Transverse colon (tissue), 4 donors: ENCODE data around the gene GPR65. TPM values are rescaled to one million over a fixed set of nuclear protein-coding genes. Genes with fewer than 3 reads are reported as not detected.
A peak's percentile ranks its signal among the peaks of the same experiment; 100 is the strongest.
"Not testable (repeated sequence)": the region's sequence is repeated elsewhere in the genome, so short reads cannot be mapped to it uniquely, and the experiment has no call there.

Source experiments
- DNase-seq: peaks from one replicate; pipeline ENCODE4 v3.0.0-alpha.2; 2019
- H3K27ac ChIP-seq, 4 donors: fragments of 200-600 bp; sonication (generic); 2 replicates each; pipeline ENCODE4 v1.5.1; 2016 to 2018; ENCODE audit warnings: inconsistent platforms in 4 of 4
- H3K27me3 ChIP-seq: fragments of 200-600 bp; sonication (generic); 2 replicates; pipeline ENCODE4 v1.5.1; 2017; ENCODE audit warnings: inconsistent platforms
- H3K36me3 ChIP-seq, 4 donors: fragments of 200-600 bp; sonication (generic); 2 replicates each; pipeline ENCODE4 v1.5.1; 2017 to 2019; ENCODE audit warnings: inconsistent platforms in 4 of 4
- H3K4me1 ChIP-seq, 4 donors: fragments of 200-600 bp; sonication (generic); 2 replicates each; pipeline ENCODE4 v1.5.1; 2017 to 2020; ENCODE audit warnings: inconsistent platforms in 4 of 4
- H3K4me3 ChIP-seq, 4 donors: fragments of 200-600 bp; sonication (generic); 1 replicate in 1 of 4; 2 replicates in 3 of 4; pipeline versions ENCODE4 v1.5.1 to v1.6.1; 2017 to 2019; ENCODE audit warnings: inconsistent platforms in 4 of 4
- H3K9me3 ChIP-seq, 2 donors: fragments of 200-600 bp; sonication (generic); 2 replicates each; pipeline ENCODE4 v1.5.1; 2017 to 2019; ENCODE audit warnings: inconsistent platforms in 2 of 2
- CTCF ChIP-seq, 5 experiments: fragments of 200-600 bp in 3 of 5; fragments of 450-650 bp in 2 of 5; sonication (generic) in 3 of 5; IDR thresholded peaks; 1 replicate in 2 of 5; 2 replicates in 3 of 5; pipeline ENCODE4 v1.5.1; 2016 to 2017; ENCODE audit warnings: antibody characterized with exemption in 5 of 5, inconsistent platforms in 3 of 5, mild to moderate bottlenecking in 2 of 5, moderate library complexity in 1 of 5
- EP300 ChIP-seq: sonication (generic); formaldehyde crosslinking; IDR thresholded peaks from one replicate; pipeline ENCODE4 v1.6.1; 2017; ENCODE audit warnings: antibody characterized with exemption, low read depth
- POLR2A ChIP-seq: fragments of 450-650 bp; IDR thresholded peaks from one replicate; pipeline ENCODE4 v1.6.1; 2016; ENCODE audit warnings: antibody characterized with exemption, mild to moderate bottlenecking, moderate library complexity
- POLR2AphosphoS5 ChIP-seq, 3 donors: sonication (generic); formaldehyde crosslinking; IDR thresholded peaks; one replicate each; pipeline ENCODE4 v1.6.1; 2016; ENCODE audit warnings: antibody characterized with exemption in 3 of 3
- WGBS, 2 donors: methylation state at CpG; one replicate each; pipeline ENCODE4 v1.1.5; 2018; ENCODE audit warnings: low coverage in 1 of 2; 5-methylcytosine and 5-hydroxymethylcytosine counted together
- in situ Hi-C, 4 donors: fragments of 200-750 bp; cut with MboI; loops; one replicate each; pipeline versions ENCODE4 v1.15.0 to v1.15.1; 2017; ENCODE audit warnings: low sequenced_read_pairs in 3 of 4, low pct_ligation_motif_present in 1 of 4, low pct_unique_long_range_greater_than_20kb in 1 of 4
- intact Hi-C: fragments of 100-400 bp; cut with DNase I; formaldehyde crosslinking; loops from one replicate; pipeline ENCODE4 v1.15.1; 2023; ENCODE audit warnings: low total_unique reads
- total RNA-seq, 4 donors: library from RNA; depleted of rRNA; stranded (reverse); fragments of >200 nt; gene quantifications; one replicate each; pipeline ENCODE4 v1.1.0, GENCODE V29; 2016

GPR65 gene
- total RNA-seq, 4 donors from 2014 or later, result 0.68 to 1.6 TPM; not detected in 2

GRCh38 chr14:88023658-88024187, 18.8 kb downstream of the GPR65 start:
- no peak overlapping the region for H3K27ac ChIP-seq
- in situ Hi-C loops, result loop anchor here in 1 of 4 donors (10.0 kb wide), 1 partner anchor 131 kb away; no protein-coding TSS in a partner anchor
- TF ChIP-seq CTCF (IDR thresholded peaks at IDR 0.05), result no peak
- TF ChIP-seq POLR2A, result no peak
- no peak for TF ChIP-seq EP300
- no peak for TF ChIP-seq POLR2AphosphoS5 (IDR thresholded peaks at IDR 0.05)
- no peaks in the 10 kb centered on the region for H3K9me3 ChIP-seq
- peaks cover 0 to 23% (median 5%) of the 10 kb centered on the region in 4 donors for H3K4me1 ChIP-seq
- WGBS, 2 donors, result 41 to 67% methylated on average over 2 to 3 of the region's 3 CpGs
- H3K4me3 ChIP-seq, result no peak overlapping the region
- H3K27me3 ChIP-seq, result no peaks in the 10 kb centered on the region
- no peak for DNase-seq
- intact Hi-C loops, result no loop called here
- no peaks in the 10 kb centered on the region for H3K36me3 ChIP-seq

- in situ Hi-C loops, result loop anchor here in 1 of 4 donors (10.0 kb wide), 1 partner anchor 130 kb away; no protein-coding TSS in a partner anchor
- H3K4me3 ChIP-seq, H3K36me3 ChIP-seq, intact Hi-C loops, H3K27me3 ChIP-seq, H3K9me3 ChIP-seq, DNase-seq: not testable (repeated sequence)
- H3K27ac ChIP-seq, result peak overlapping the region in 1 of 4 donors; percentile 7
- peaks cover 0 to 23% (median 5%) of the 10 kb centered on the region in 4 donors for H3K4me1 ChIP-seq
- 37 to 63% methylated on average over 2 to 11 of the region's 11 CpGs for WGBS, 2 donors
Measured at GRCh38 chr14:88024252-88025086, 19.5 kb downstream of the GPR65 start.

GRCh38 chr14:88025313-88025712, 20.4 kb downstream of the GPR65 start:
- Histone ChIP-seq H3K9me3 (no peaks in the 10 kb centered on the region), H3K4me1 (peaks cover 0 to 23% (median 5%) of the 10 kb centered on the region in 4 donors), H3K27ac (no peak overlapping the region), H3K36me3 (no peaks in the 10 kb centered on the region), H3K4me3 (no peak overlapping the region), H3K27me3 (no peaks in the 10 kb centered on the region)
- intact Hi-C loops (no loop called here), in situ Hi-C loops (loop anchor here in 1 of 4 donors (10.0 kb wide), 1 partner anchor 129 kb away; no protein-coding TSS in a partner anchor)
- no peak for DNase-seq
- TF ChIP-seq POLR2A (no peak), CTCF (IDR thresholded peaks at IDR 0.05) (no peak), EP300 (no peak), POLR2AphosphoS5 (IDR thresholded peaks at IDR 0.05) (no peak)
- 43 to 51% methylated on average over 3 of the region's 3 CpGs for WGBS, 2 donors

GRCh38 chr14:88026890-88027289, 22.0 kb downstream of the GPR65 start:
- TF ChIP-seq CTCF (IDR thresholded peaks at IDR 0.05), result no peak
- TF ChIP-seq POLR2AphosphoS5 (IDR thresholded peaks at IDR 0.05), result no peak
- TF ChIP-seq POLR2A, result no peak
- no peak for TF ChIP-seq EP300
- in situ Hi-C loops, result loop anchor here in 1 of 4 donors (10.0 kb wide), 1 partner anchor 128 kb away; no protein-coding TSS in a partner anchor
- Histone ChIP-seq H3K4me1 (peaks cover 0 to 23% (median 5%) of the 10 kb centered on the region in 4 donors), H3K27ac (no peak overlapping the region), H3K4me3 (no peak overlapping the region), H3K9me3 (no peaks in the 10 kb centered on the region), H3K36me3 (no peaks in the 10 kb centered on the region), H3K27me3 (no peaks in the 10 kb centered on the region)
- DNase-seq, result no peak
- intact Hi-C loops, result no loop called here
- 60 to 71% methylated on average over 2 of the region's 2 CpGs for WGBS, 2 donors
